HG03196 (cell line): Measurements from ENCODE around the gene KLF5.
"Not testable (repeated sequence)": the region's sequence is repeated elsewhere in the genome, so short reads cannot be mapped to it uniquely, and the experiment has no call there.

ENCODE experiments used
- ATAC-seq: cut with Tn5 transposase; IDR thresholded peaks from one replicate; pipeline ENCODE4 v1.9.1; 2021; ENCODE audit not compliant: unreplicated experiment

Gene KLF5

GRCh38 chr13:73082895-73083294 lies 24.1 kb downstream of the KLF5 start:
- no peak for ATAC-seq

- no peak for ATAC-seq
Observed at GRCh38 chr13:73088332-73088935, 29.6 kb downstream of the KLF5 start.

- ATAC-seq: no peak
Observed at GRCh38 chr13:73089213-73089612, 30.4 kb downstream of the KLF5 start.

GRCh38 chr13:73090116-73090822 lies 31.5 kb downstream of the KLF5 start:
- no peak for ATAC-seq

GRCh38 chr13:73090823-73091187 lies 32.0 kb downstream of the KLF5 start:
- no peak for ATAC-seq

- ATAC-seq: no peak
Observed at GRCh38 chr13:73092829-73093228, 34.0 kb downstream of the KLF5 start.

DNA sequence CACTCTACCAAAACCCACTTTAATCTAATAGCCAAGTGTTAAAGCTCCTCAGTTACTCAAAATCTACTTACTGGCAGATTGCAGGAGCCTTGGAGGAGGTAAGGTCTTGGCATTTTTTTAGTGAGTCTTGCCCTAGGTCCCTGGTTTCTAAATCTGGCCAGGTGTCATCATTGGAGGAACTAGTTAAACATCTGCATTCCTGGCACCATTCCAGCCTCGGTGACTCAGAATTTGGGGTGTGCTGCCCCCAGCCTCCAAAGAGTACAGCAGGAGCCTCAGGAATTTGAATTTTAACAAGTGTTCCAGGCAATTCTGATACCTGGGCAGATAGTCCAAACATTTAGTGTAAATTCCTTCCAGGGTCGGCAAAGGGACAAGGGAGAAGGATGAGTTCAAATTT lies 37.4 kb downstream of the KLF5 start:
- no peak for ATAC-seq

- no peak for ATAC-seq
Observed at GRCh38 chr13:73096638-73097037, 37.8 kb downstream of the KLF5 start.

DNA sequence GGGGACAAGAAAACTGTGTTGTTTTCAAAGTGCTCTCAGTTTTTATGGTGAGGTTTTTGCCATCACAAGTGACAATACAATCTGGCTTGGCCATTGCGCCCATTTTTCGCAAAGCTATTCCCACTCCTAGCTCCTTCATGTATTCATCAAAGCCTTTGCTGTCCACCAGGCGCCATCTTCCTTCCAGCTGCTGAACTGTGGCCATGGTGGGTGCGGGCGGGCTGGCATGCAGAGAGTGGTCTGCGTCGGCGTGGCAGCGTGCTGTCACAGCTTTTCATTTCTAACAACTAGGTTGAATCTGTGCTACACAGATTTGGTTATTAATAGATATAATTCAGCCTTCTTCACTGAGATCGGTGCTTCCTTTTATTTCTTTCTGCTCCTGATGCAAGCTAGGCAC lies 42.0 kb downstream of the KLF5 start:
- ATAC-seq: not testable (repeated sequence)

DNA sequence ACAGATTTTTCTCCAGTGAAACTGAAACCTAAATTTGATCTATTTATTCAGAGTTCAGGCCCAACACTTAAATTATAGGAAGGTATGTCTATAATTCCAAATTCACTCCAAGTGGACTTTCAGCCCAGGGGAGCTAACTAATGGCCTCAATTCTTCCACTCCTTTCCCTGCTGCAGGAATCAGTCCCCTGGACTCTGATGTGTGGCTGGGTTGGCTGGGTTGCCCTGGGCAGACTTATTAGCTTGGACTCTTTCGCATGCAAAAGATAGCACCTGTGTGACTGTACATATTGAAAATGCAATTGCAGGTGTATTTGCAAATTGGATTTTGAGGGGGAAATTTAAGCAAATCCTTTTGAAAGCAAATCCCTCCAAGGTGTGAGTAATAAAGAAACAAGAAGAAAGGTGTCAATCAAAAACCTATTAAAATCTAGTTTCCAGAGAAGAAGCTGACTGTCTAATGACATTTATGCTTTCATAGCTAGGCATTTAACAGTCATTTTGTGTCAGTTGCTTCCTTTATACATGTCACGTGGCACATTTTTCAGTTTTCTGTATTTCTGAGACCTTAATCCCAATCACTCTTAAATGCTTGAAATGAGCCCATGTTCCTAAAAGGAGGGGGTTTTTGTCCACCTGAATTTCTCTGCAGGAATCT lies 42.7 kb downstream of the KLF5 start:
- no peak for ATAC-seq

- no peak for ATAC-seq
Observed at GRCh38 chr13:73103238-73103637, 44.4 kb downstream of the KLF5 start.

DNA sequence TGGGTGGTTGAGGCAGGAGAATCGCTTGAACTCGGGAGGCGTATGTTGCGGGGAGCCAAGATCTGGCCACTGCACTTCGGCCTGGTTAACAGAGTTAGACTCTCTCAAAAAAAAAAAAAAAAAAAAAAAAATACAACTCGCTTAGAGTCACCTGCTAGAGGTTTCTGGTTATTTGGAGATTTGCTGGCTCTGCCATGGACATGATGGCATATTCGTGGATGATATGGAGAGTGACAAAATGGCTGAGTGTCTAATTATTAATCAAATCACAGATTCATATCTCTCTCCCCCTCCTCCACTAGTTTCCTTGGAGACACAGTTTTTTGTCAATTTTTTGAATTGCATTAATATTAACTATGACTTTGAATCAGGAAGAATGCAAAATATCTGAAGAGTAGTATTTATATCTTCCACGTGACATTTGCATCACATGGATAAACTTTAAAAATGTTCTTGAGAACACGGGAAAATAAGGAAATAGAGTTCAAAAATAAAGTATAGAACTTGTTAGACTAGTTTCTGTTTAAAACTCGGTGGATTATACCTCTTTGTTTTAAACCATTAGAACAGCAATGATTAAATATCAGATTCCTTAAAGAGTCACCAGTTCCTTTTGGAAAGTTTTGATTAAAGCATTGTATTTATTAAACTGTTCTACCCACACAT lies 47.8 kb downstream of the KLF5 start:
- no peak for ATAC-seq

GRCh38 chr13:73107481-73107880 lies 48.7 kb downstream of the KLF5 start:
- ATAC-seq: no peak

- ATAC-seq: no peak
Observed at GRCh38 chr13:73107970-73108369, 49.2 kb downstream of the KLF5 start.

DNA sequence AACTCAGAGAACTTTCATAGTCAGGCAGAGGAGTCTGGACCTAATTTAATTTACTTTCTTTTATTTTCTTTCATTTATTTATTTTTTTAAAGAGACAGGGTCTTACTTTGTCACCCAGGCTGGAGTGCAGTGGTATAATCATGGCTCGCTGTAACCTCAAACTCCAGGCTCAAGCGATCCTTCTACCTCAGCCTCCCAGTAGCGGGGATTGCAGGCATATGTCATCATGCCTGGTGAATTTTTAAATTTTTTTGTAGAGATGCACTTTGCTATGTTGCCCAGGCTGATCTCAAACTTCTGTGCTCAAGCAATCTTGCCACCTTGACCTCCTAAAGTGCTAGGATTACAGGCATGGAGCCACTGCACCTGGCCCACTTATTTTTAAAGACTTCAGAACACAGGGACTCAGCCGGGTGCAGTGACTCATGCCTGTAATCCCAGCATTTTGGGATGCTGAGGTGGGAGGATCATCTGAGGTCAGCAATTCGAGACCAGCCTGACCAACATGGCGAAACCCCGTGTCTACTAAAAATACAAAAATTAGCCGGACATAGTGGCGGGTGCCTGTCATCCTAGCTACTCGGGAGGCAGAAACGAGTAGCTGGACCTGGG lies 50.6 kb downstream of the KLF5 start:
- ATAC-seq: no peak

DNA sequence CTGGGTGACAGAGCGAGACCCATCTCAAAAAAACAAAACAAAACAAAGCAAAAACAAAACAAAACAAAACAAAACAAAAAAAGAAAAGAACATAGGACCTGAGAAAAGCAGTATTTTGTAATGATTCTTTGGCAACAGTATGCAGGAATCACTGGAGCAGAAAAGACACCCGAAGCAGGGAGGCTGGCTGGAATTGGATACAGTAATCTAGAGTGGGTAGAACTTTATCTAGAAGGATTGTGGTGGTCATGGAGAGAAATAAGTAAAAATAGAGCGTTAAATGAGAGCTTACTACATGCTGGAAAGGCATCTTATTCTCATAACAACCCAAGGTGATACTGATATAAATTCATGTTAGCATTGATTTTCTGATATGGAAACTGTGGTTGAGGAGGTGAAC lies 51.2 kb downstream of the KLF5 start:
- ATAC-seq: no peak

GRCh38 chr13:73110814-73111213 lies 52.0 kb downstream of the KLF5 start:
- no peak for ATAC-seq

GRCh38 chr13:73111331-73111730 lies 52.5 kb downstream of the KLF5 start:
- no peak for ATAC-seq

DNA sequence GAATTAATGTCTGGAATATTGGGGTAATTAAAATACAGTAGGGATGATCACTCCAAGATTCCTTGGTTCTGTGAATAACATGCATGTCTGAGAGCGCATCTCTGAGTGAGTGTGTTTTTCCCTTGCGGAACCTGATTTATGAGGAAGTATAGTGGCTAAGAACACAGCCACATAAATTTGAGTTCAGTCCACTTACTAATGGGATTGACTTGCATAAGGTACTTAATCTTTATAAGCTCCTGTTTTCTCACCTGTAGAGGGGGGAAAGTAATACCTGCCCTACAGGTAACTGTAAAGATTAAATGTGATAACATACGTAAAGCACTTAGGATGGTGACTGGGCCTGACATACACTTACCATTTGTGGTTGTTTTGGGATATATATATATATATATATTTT lies 60.8 kb downstream of the KLF5 start:
- ATAC-seq: no peak
